Tibial nerve (tissue), 4 donors: ENCODE measurements around the gene OLA1.

Experiments used
- EP300 ChIP-seq, 2 donors: sonication (generic); formaldehyde crosslinking; IDR thresholded peaks; one replicate each; pipeline ENCODE4 v1.6.1; 2017; ENCODE audit warnings: antibody characterized with exemption in 2 of 2, mild to moderate bottlenecking in 1 of 2
- POLR2A ChIP-seq, 2 donors: fragments of 450-650 bp; IDR thresholded peaks; one replicate each; pipeline ENCODE4 v1.6.1; 2017; ENCODE audit warnings: antibody characterized with exemption in 2 of 2, mild to moderate bottlenecking in 2 of 2, moderate library complexity in 2 of 2
- TF ChIP-seq, protein P1 (sequence below), 5 experiments: fragments of 200-600 bp in 3 of 5; fragments of 450-650 bp in 2 of 5; sonication (generic) in 3 of 5; IDR thresholded peaks; one replicate each; pipeline ENCODE4 v1.5.1; 2016 to 2019; ENCODE audit warnings: antibody characterized with exemption in 5 of 5, mild to moderate bottlenecking in 3 of 5, moderate library complexity in 2 of 5

DNA sequence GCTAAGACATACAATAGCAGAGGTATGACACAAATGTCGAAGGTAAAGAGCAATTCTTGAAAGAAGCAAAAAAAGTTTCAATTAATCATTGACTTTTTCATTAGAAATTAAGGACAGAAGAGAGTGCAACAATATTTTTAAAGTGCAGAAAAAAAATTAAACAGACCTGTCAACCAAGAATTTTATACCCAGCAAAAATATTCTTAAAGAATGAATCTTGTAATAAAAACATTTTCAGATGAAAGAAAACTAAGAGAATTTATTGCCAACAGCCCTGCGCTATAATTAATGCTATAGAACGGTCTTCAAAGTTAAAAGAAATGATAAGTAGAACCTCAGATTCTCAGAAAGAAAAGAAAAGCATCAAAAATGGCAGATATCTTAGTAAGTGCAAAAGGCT is 79.0 kb downstream of the OLA1 start:
- TF ChIP-seq, protein P1, sequence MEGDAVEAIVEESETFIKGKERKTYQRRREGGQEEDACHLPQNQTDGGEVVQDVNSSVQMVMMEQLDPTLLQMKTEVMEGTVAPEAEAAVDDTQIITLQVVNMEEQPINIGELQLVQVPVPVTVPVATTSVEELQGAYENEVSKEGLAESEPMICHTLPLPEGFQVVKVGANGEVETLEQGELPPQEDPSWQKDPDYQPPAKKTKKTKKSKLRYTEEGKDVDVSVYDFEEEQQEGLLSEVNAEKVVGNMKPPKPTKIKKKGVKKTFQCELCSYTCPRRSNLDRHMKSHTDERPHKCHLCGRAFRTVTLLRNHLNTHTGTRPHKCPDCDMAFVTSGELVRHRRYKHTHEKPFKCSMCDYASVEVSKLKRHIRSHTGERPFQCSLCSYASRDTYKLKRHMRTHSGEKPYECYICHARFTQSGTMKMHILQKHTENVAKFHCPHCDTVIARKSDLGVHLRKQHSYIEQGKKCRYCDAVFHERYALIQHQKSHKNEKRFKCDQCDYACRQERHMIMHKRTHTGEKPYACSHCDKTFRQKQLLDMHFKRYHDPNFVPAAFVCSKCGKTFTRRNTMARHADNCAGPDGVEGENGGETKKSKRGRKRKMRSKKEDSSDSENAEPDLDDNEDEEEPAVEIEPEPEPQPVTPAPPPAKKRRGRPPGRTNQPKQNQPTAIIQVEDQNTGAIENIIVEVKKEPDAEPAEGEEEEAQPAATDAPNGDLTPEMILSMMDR (IDR thresholded peaks at IDR 0.05), result no peak
- TF ChIP-seq EP300 (IDR thresholded peaks at IDR 0.05) (no peak), POLR2A (IDR thresholded peaks at IDR 0.05) (no peak)
